Caco-2 (cell line): ENCODE measurements around the gene RGSL1. TPM values are rescaled to one million over a fixed set of nuclear protein-coding genes. Genes with fewer than 3 reads are reported as not detected.

Experiments
- BruUV-seq: library from RNA; stranded (reverse); fragments of 400-500 nt; replicated peaks from 2 replicates; lab custom pipeline; 2021; lab: Mats Ljungman, UMichigan
- CTCF ChIA-PET: fragments of 300-600 bp; sonication (Branson Sonifier 250); formaldehyde crosslinking; loops from one replicate; lab custom pipeline; 2022; ENCODE audit warnings: antibody characterized with exemption; lab: Charles Lee
- POLR2A ChIA-PET: fragments of 300-600 bp; sonication (Branson Sonifier 250); formaldehyde crosslinking; loops from one replicate; lab custom pipeline; 2022; ENCODE audit warnings: antibody characterized with exemption; lab: Charles Lee
- DNase-seq, 2 experiments: peaks; one replicate each; pipeline versions ENCODE4 v3.0.0 to v3.0.0-alpha.2; 2020 to 2022
- H3K27me3 ChIP-seq: replicated peaks from 2 replicates; pipeline ENCODE4 v1.6.0; 2011; ENCODE audit warnings: low read length; ENCODE audit not compliant: control insufficient read depth, insufficient read depth
- H3K36me3 ChIP-seq: 2 replicates; pipeline ENCODE4 v1.5.1; 2011; ENCODE audit warnings: low read length; ENCODE audit not compliant: control insufficient read depth, insufficient read depth
- H3K4me1 ChIP-seq: fragments of 250-450 bp; sonication (Bioruptor Pico); 2 replicates; pipeline ENCODE4 v1.5.1; 2020; ENCODE audit warnings: mild to moderate bottlenecking
- H3K4me3 ChIP-seq: 2 replicates; pipeline ENCODE4 v1.5.1; 2011; ENCODE audit warnings: low read depth, mild to moderate bottlenecking, control low read depth, low read length
- H3K9me3 ChIP-seq: fragments of 250-450 bp; sonication (Bioruptor Pico); 2 replicates; pipeline ENCODE4 v1.5.1; 2020; ENCODE audit warnings: mild to moderate bottlenecking, moderate library complexity
- H3K27ac Mint-ChIP-seq: one replicate; pipeline ENCODE4 v1.8.0; 2022; ENCODE audit warnings: mixed read lengths; ENCODE audit not compliant: unreplicated experiment
- H3K27me3 Mint-ChIP-seq: one replicate; pipeline ENCODE4 v1.8.0; 2022; ENCODE audit warnings: mixed read lengths; ENCODE audit not compliant: insufficient read depth, unreplicated experiment
- H3K36me3 Mint-ChIP-seq: one replicate; pipeline ENCODE4 v1.8.0; 2022; ENCODE audit warnings: mild to moderate bottlenecking, mixed read lengths; ENCODE audit not compliant: insufficient read depth, unreplicated experiment
- H3K4me1 Mint-ChIP-seq: one replicate; pipeline ENCODE4 v1.8.0; 2022; ENCODE audit warnings: low read depth, mixed read lengths; ENCODE audit not compliant: unreplicated experiment
- H3K4me3 Mint-ChIP-seq: one replicate; pipeline ENCODE4 v1.8.0; 2022; ENCODE audit warnings: mild to moderate bottlenecking, moderate library complexity, mixed read lengths; ENCODE audit not compliant: unreplicated experiment
- H3K9me3 Mint-ChIP-seq: one replicate; pipeline ENCODE4 v1.8.0; 2022; ENCODE audit warnings: mixed read lengths; ENCODE audit not compliant: unreplicated experiment
- intact Hi-C: fragments of 100-400 bp; cut with micrococcal nuclease; formaldehyde crosslinking; loops from one replicate; pipeline ENCODE4 v1.10.0; 2022; ENCODE audit not compliant: unreplicated experiment
- total RNA-seq: library from RNA; stranded (reverse); gene quantifications from 2 replicates; pipeline ENCODE4 v1.2.3, GENCODE V29; 2022
- TF ChIP-seq, protein P1 (sequence below), 2 experiments: fragments of 200-600 bp in 1 of 2; IDR thresholded peaks; 1 replicate in 1 of 2; 2 replicates in 1 of 2; pipeline versions ENCODE4 v1.5.1 to v1.8.0; 2011 to 2022; ENCODE audit warnings: antibody characterized with exemption in 1 of 2, control low read depth in 1 of 2, inconsistent platforms in 1 of 2, low read depth in 1 of 2, low read length in 1 of 2, mild to moderate bottlenecking in 1 of 2, moderate library complexity in 1 of 2; ENCODE audit not compliant: insufficient read depth in 1 of 2, severe bottlenecking in 1 of 2, unreplicated experiment in 1 of 2

RGSL1 gene
- total RNA-seq, 1 experiment from 2014 or later = not detected

- POLR2A ChIA-PET = no interaction called here
- Histone ChIP-seq H3K4me1 (no peaks in the 10 kb centered on the region), H3K9me3 (no peaks in the 10 kb centered on the region), H3K36me3 (no peaks in the 10 kb centered on the region), H3K27me3 (no peaks in the 10 kb centered on the region), H3K4me3 (no peak overlapping the region)
- Mint-ChIP-seq H3K27ac (no peak overlapping the region), H3K9me3 (no peaks in the 10 kb centered on the region), H3K36me3 (no peaks in the 10 kb centered on the region), H3K4me3 (no peak overlapping the region), H3K27me3 (peaks cover 8% of the 10 kb centered on the region), H3K4me1 (no peaks in the 10 kb centered on the region)
- BruUV-seq = no TSS peak
- no peak for DNase-seq
- TF ChIP-seq, protein P1, sequence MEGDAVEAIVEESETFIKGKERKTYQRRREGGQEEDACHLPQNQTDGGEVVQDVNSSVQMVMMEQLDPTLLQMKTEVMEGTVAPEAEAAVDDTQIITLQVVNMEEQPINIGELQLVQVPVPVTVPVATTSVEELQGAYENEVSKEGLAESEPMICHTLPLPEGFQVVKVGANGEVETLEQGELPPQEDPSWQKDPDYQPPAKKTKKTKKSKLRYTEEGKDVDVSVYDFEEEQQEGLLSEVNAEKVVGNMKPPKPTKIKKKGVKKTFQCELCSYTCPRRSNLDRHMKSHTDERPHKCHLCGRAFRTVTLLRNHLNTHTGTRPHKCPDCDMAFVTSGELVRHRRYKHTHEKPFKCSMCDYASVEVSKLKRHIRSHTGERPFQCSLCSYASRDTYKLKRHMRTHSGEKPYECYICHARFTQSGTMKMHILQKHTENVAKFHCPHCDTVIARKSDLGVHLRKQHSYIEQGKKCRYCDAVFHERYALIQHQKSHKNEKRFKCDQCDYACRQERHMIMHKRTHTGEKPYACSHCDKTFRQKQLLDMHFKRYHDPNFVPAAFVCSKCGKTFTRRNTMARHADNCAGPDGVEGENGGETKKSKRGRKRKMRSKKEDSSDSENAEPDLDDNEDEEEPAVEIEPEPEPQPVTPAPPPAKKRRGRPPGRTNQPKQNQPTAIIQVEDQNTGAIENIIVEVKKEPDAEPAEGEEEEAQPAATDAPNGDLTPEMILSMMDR (IDR thresholded peaks at IDR 0.05; ENCODE audit: insufficient read depth in 1 of 2, low read depth in 1 of 2, low read length in 1 of 2, severe bottlenecking in 1 of 2, unreplicated experiment in 1 of 2) = no peak
- intact Hi-C loops = no loop called here
- CTCF ChIA-PET = no interaction called here
These were observed 36.5 kb upstream of the RGSL1 start for GRCh38 chr1:182413486-182413885.

- BruUV-seq = no TSS peak
- Histone ChIP-seq H3K4me3 (no peak overlapping the region), H3K27me3 (no peaks in the 10 kb centered on the region), H3K36me3 (no peaks in the 10 kb centered on the region), H3K9me3 (no peaks in the 10 kb centered on the region), H3K4me1 (no peaks in the 10 kb centered on the region)
- no peaks in the 10 kb centered on the region for H3K9me3 Mint-ChIP-seq
- no peak overlapping the region for H3K27ac Mint-ChIP-seq
- TF ChIP-seq, protein P1 (IDR thresholded peaks at IDR 0.05; ENCODE audit: insufficient read depth in 1 of 2, low read depth in 1 of 2, low read length in 1 of 2, severe bottlenecking in 1 of 2, unreplicated experiment in 1 of 2) = no peak
- peaks cover 8% of the 10 kb centered on the region for H3K27me3 Mint-ChIP-seq
- H3K36me3 Mint-ChIP-seq = no peaks in the 10 kb centered on the region
- DNase-seq = no peak
- ChIA-PET POLR2A (no interaction called here), CTCF (no interaction called here)
- H3K4me1 Mint-ChIP-seq = no peaks in the 10 kb centered on the region
- intact Hi-C loops = no loop called here
- H3K4me3 Mint-ChIP-seq = no peak overlapping the region
These were observed 36.0 kb upstream of the RGSL1 start for GRCh38 chr1:182413969-182414368.

- no peak overlapping the region for H3K27ac Mint-ChIP-seq
- Histone ChIP-seq H3K4me1 (no peaks in the 10 kb centered on the region), H3K36me3 (no peaks in the 10 kb centered on the region), H3K4me3 (no peak overlapping the region), H3K27me3 (no peaks in the 10 kb centered on the region), H3K9me3 (no peaks in the 10 kb centered on the region)
- peaks cover 8% of the 10 kb centered on the region for H3K27me3 Mint-ChIP-seq
- H3K36me3 Mint-ChIP-seq = no peaks in the 10 kb centered on the region
- H3K9me3 Mint-ChIP-seq = no peaks in the 10 kb centered on the region
- TF ChIP-seq, protein P1 (IDR thresholded peaks at IDR 0.05; ENCODE audit: insufficient read depth in 1 of 2, low read depth in 1 of 2, low read length in 1 of 2, severe bottlenecking in 1 of 2, unreplicated experiment in 1 of 2) = no peak
- intact Hi-C loops = no loop called here
- no TSS peak for BruUV-seq
- no peaks in the 10 kb centered on the region for H3K4me1 Mint-ChIP-seq
- ChIA-PET POLR2A (no interaction called here), CTCF (no interaction called here)
- DNase-seq = no peak
- no peak overlapping the region for H3K4me3 Mint-ChIP-seq
These were observed 34.2 kb upstream of the RGSL1 start for GRCh38 chr1:182415789-182416188.
